Measurements from ENCODE around the gene PDGFD.

PDGFD gene

GRCh38 chr11:104142698-104143097 is 21.2 kb downstream of the PDGFD start:
- DNase-seq: no peak

DNA sequence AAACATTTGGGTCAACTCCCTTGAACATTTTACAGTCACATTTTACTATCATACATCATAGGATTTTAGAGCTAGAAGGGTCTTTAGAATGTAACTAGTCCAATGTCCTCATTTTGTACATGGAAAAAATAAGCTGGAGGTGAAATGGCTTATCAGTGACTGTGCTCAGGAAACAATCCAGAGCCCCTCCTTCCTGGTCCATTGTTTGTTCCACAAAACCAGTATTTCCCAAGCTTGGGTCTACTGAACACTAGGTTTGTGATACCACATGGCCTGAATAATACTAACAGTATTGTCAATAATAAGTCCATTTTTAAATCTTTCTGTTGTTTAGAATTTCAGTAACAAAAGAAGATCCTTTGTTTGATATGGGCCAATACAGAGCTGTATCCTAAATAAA is 27.1 kb downstream of the PDGFD start:
- no peak for DNase-seq

- no peak for DNase-seq
These were observed 29.2 kb downstream of the PDGFD start for GRCh38 chr11:104134745-104135144.

- DNase-seq: no peak
These were observed 33.8 kb downstream of the PDGFD start for GRCh38 chr11:104130161-104130560.

GRCh38 chr11:104129145-104129544 is 34.8 kb downstream of the PDGFD start:
- DNase-seq: no peak

GRCh38 chr11:104127828-104128227 is 36.1 kb downstream of the PDGFD start:
- DNase-seq: no peak

- no peak for DNase-seq
These were observed 37.5 kb downstream of the PDGFD start for GRCh38 chr11:104126464-104126863.

DNA sequence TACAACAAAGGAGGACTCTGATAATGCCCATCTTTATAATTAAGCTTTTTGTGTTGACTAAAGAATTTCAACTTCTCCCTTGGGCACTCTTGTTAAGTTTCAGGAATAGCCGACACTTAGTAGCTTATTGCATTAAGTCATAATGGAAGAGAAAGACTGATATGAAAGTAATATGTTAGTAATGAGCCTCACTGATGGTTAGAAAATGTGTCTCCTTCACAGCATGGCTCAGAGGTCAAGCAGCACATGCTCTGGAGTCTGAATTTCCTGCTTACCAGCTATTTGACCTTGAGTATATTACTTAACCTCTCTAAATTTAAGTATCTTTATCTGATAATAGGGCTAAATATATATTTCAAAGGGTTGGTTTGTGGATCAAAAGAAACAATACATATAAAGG is 39.0 kb downstream of the PDGFD start:
- DNase-seq: no peak

- no peak for DNase-seq
These were observed 41.1 kb downstream of the PDGFD start for GRCh38 chr11:104122836-104123235.

- no peak for DNase-seq
These were observed 41.8 kb downstream of the PDGFD start for GRCh38 chr11:104122011-104122635.

DNA sequence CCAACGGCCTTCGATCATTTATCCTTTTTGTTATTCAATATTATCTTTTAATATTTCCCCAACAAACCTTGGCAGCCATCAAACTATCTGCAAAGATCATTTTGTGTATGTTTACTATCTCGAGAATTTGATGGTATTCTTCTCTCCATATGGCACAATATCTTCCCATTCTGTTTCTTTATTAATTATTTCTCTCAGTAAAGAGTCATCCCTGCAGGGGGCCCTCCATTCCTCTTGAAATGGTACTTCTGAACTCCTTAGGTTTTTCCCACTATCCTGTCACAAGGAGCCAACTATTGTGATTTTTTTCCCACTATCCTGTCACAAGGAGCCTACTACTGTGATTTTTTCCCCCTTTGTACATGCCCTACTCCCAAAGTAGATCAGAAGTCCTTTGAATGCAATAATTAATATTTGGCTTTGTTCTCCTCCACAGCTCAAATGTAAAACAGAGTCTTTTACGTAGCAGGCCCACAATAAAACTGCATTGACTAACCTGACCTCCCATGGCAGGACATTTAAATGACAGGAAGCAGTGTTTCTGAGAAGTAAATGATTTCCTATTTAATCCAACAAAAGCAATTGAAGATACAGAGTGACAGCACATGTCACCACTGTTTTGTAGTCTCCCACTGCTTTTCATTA is 43.3 kb downstream of the PDGFD start:
- no peak for DNase-seq

DNA sequence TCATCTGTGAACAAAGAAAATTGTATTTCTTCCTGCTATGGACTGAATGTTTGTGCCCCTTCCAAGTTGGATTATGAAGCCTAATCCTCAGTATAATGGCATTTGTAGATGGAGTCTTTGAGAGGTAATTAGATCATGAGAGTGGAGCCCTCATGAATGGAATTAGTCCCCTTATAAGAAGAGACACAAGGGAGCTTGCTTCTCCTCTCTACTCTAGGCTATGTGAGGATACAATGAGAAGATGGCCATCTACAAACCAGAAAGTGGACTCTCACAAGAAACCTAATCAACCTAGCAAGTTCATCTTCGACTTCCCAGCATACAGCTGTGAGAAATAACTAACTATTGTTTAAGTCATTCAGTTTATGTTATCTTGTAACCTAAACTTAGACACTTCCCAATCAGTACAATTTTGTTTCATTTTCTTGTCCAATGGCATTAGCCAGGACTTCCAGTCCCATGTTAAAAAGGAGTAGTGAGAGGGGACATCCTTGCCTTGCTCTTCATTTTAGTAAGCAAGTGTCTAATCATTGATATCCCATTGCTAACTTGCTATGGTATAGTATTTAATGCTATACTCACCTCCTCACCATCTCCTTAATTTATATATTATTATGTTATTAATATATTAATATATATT is 45.7 kb downstream of the PDGFD start:
- no peak for DNase-seq

DNA sequence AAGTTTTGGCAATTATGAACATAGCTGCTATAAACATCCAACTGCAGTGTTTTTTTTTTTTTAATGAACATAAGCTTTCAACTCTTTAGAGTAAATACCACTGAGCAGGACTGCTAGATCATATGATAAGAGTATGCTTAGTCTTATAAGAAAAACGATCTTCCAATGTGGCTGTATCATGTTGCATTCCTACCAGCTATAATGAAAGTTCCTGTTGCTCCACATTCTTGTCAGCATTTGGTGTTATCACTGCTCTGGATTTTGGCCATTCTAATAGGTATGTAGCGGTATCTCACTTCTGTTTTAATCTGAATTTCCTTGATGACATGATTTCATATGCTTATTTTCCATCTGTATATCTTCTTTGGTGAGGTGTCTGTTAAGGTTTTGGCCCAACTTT is 50.4 kb downstream of the PDGFD start:
- DNase-seq: no peak

- DNase-seq: no peak
These were observed 57.7 kb downstream of the PDGFD start for GRCh38 chr11:104106136-104106754.

GRCh38 chr11:104105155-104105554 is 58.8 kb downstream of the PDGFD start:
- no peak for DNase-seq

GRCh38 chr11:104104664-104105063 is 59.3 kb downstream of the PDGFD start:
- no peak for DNase-seq

- DNase-seq: no peak
These were observed 59.7 kb downstream of the PDGFD start for GRCh38 chr11:104104201-104104600.

DNA sequence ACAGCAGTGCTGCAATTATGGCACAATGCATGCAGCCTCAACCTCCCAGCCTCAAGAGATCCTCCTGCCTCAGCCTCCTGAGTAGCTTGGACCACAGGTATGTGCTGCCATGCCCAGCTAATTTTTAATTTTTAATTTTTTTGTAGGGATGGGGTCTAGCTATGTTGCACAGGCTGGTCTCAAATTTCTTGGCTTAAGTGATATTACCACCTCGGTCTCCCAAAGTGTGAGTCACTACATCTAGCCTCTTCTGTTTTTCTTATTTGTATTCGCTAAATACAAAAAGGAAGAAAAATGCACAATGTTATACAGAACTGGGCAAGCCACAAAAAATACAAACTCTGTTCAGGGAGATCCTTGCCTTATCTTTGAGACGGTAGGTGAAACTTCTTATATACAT is 65.4 kb downstream of the PDGFD start:
- DNase-seq: no peak

- no peak for DNase-seq
These were observed 65.8 kb downstream of the PDGFD start for GRCh38 chr11:104098132-104098531.

- no peak for DNase-seq
These were observed 67.0 kb downstream of the PDGFD start for GRCh38 chr11:104096900-104097299.

DNA sequence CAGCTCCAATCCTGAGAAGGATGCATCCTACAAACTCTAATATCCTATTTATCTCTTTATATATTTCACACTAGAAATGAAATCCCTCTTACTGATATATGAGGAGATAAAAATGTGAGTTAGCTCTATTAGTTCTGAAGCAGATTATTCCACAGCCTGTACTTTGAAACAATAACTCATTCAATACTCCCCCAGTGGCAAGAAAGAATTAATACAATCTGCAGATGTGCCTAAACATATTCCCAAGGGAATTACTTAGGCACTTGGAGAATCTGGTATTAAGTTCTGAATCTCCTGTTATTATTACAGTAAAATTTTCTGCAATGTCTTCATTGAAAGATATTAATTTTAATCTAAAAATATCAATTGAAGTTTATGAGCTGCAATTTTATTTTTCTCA is 68.2 kb downstream of the PDGFD start:
- no peak for DNase-seq

DNA sequence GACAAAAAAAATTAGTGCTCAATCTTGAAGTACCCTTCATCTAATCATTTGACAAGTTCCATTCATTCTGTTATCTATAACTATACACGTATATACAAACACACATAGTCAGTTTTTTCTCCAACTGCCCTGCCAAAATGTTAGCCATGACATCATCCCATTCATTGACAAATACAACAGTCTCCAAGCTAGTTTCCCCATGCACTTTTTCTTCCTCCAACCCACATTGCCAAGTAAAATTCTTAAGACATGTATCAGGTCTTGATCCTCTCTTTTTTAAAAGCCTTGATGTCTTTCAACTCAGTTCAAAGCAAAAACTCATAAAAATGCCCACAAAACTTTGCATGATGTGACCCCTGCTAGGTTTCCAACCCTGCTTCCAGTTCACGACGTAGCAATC is 69.4 kb downstream of the PDGFD start:
- DNase-seq: no peak

DNA sequence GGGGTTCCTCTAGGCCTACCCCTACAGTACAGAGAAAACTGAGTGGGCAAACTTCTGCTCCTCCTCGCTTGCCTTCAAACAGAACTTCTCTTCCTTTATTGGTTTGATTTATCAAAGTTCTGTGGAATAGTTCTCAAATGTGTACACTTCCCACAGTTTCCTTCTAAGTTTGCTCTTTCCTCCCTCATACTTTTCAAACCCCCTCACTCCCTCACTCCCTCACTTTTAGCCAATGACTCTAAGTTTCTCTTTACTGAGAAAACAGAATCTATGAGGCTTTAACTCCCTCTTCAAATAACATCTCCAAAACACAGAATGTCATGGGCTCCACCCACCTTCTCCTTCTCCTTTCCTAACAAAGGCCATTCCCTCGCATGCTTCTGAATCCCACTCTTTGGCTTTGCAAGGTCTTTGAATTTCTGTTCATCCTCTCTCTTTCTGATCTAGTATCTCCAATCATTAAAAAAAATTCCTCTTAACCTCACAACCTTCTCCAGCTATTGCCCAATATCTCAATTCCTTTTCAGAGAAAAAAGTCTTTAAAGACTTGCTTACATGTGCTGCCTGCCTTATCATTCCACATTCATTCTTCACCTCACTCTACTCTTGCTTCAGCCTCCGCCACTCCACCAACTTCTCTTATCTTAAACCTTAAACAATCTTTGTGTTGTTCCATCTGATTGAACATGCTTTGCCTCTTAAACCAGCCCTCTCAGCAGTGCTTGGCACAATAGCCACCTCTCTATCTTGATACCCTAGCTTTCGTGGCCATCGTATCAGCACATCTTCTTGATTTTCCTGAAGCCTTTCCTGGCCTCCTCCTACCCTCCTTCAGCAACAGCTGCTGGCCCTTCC is 70.3 kb downstream of the PDGFD start:
- no peak for DNase-seq
